HT1080 (cell line): ENCODE results near the gene DOK4. TPM values are rescaled to one million over a fixed set of nuclear protein-coding genes. Genes with fewer than 3 reads are reported as not detected.

Source experiments
- DNase-seq: peaks from one replicate; pipeline ENCODE4 v3.0.0-alpha.2; 2015; ENCODE audit warnings: low read depth
- polyA plus RNA-seq, 2 experiments: library from polyadenylated mRNA; depleted of rRNA; stranded (reverse); fragments of >200 nt; gene quantifications; 2 replicates each; pipeline ENCODE4 v1.2.3, GENCODE V29; 2015
- total RNA-seq: library from RNA; depleted of rRNA; stranded (reverse); fragments of >200 nt; shearing (Covaris generic); gene quantifications from 2 replicates; pipeline ENCODE4 v1.2.3, GENCODE V29; 2014; rRNA removed

The DOK4 gene
- 5.0 and 7.3 TPM in 2 replicates for total RNA-seq
- 2.8 and 5.2 TPM in 2 replicates for polyA plus RNA-seq (2015; cell fraction: cytosol; rRNA removed)
- polyA plus RNA-seq (2015; cell fraction: nucleus; rRNA removed): 4.7 and 5.1 TPM in 2 replicates

DNA sequence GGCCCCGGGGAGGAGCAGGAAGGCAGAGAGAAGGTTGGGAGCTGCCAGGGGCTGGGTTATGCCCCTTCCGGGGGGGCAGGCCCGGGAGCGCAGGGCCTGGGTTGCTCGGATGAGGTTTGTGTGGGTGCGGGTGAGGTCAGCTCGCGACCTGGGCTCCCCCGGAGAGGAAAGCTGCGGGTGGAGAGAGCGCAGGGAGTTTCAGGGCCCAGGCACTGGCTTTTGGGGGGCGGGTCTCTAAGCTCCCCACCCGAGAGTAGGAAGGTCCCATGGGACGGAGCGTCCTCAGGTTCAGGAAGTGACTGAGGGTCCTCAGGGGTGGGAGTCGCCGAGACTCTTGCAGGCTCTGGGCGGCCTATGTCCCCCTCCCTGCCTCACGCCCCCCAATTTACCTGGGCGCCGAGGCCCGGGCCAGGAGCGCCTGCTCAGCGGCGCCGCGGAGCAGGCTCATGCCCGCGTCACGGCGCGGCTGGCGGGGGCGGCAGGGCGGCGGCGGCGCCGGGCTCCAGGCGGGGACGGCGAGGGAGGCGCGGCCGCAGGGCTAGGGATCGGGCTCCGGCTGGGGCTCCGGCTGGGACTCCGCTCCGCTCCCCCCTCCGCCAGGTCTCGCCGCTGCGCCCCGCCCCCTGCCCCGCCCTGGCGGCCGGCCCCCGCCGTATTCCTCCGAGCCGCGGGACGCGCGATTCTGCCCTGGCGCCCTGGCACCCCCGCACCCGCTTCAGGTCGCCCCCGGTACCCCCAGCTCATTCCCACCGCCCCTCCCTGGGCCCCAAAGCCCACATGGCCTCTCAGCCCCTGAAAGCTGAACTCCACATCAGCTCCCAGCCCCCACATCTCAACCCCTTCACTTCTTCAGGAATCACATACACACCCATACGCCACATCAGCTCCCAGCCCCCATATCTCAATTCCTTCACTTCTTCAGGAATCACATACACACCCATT is at the start of gene DOK4:
Gene DOK4 (minus strand): TSS at position 578 of the 942 bp plus-strand sequence. CDS start 6,986 bp downstream, outside the sequence.
- DNase-seq: no peak

DNA sequence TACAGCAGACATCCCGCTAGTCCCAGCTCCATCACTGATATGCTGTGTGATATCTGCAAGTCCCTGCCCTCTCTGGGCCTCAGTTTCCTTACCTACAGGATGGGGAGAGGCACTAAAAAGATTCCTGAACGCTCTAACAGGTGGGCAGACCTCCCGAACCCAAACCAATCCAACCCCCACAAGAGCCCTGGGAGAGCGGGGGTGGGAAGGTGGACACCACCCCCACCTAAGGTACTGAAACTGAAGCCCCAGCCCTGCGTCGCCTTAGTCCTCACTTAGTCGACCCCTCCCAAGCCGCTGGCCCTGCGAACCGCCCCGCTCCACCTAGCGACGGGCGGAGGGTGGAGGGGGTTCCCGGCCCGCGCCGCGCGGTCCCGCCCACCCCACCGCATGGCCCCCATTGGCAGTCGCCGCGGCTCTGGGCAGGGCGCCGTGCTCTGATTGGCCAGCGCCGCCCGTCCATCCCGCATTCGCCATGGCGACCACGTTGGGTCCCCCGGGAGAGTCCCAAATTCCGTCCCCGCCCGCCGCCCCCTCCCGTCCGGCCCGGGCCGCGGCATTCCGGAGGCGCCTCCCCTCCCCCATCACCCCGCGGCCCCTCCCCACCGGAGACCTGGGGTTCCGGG is 49.5 kb upstream of the DOK4 start:
- DNase-seq: peak; percentile 84

DNA sequence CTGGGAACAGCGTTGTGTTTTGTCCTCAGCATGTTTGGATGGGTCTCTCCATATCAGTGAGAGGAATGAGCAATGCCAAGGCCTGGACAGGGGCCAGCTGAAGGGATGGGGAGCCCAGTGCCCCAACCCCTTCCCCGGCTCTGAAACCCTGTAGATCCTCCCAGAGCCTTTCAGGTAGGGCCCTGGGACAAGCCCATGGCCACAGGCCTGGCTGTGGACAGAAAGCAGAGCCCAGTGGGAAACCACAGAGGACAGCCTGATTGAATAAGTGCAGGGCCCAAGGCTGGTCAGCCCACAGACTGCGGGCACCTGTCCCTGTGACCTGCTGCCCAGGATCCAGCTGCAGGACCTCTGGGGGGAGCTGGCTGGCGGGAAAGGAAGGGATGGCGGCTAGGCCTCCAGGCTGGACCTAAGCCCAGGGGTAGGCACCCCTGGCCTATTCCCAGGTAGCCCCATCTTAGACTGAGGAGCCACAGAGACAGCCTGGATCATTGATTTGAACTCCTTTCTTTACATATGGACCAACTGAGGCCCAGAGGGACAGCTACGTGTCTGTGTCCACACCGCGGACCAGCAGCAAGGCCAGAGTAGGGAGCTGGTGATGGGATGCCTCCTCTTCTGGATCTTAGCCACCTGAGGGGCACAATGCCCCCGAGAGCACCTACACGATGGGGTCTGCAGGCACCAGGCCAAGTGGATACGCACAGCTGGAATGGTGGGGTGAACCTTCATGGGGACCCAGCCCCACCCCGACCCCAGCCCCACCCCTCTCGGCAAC is 48.8 kb upstream of the DOK4 start:
- no peak for DNase-seq

DNA sequence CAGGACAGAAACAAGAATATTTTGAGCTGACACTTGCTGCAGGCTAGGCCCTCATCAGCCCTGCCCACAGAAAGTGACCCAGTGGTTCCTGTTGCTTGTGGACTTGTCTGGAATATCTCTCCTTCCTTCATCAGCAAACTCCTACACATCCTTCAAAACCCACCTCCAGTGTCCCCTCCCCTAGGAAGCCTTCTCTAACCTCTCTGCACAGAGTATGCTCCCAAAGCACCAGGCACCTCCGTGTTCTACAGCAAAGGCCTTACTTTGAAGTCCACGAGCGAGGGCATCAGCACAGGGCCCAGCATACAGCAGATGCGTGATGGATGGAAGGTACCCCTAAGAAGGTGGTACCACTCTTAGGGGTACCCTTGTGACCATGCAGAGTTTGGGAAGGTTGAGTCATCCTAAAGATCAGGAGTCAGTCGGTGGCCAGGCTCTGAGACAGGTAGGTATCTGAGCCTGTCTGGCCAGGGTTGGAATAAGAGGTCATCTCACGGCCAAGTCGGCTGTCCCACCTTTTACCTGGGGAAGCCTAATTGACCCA is 48.1 kb upstream of the DOK4 start:
- DNase-seq: no peak

DNA sequence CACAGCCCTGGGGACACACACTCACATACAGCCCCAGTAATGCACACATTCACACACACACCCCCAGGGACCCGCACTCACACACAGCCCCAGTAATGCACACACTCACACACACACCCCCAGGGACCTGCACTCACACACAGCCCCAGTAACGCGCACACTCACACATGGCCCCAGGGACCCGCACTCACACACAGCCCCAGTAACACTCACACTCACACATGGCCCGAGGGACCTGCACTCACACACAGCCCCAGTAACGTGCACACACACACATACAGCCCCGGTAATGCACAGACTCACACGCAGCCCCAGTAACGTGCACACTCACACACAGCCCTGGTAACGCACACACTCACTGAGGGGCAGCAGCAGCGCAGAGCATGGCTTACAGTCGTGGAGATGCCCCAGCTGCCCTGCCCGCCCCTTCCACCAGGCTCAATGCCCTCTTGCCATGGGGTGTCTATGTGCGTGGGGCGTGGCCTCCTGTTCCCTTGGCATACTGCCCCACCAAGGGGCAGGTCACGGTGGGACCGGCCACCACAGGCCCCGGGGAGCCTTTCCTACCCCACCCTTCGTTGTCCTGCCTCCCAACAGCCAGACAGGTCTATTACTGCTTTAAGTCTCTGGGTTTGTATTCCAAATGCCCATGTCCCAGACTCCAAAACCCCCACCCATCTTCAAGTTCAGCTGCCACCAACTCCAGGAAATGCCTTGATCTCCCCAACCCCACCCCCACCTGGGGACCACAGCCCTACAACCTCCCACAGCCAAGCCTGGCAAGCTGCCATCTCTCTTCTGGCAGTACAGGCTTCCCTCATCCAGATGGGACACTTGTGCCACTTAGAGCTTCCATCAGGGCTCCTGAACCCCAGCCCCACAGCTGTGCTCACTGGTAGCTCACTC is 47.4 kb upstream of the DOK4 start:
- no peak for DNase-seq

DNA sequence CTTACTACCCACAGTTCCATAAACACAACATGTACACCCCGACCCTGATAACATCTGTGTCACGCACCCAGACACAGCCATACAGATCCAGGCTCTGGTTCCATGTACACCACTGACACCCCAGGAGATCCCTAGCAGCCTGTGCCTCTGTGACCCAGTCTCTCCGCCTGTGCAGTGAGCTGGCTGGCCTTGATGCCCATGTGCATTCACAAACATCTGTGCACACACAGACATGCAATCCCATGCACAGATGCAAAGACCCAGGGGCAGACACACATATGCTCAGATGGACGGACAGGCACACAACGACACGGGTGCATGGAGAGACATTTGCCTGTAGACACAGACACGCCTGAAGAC is 46.0 kb upstream of the DOK4 start:
- no peak for DNase-seq

DNA sequence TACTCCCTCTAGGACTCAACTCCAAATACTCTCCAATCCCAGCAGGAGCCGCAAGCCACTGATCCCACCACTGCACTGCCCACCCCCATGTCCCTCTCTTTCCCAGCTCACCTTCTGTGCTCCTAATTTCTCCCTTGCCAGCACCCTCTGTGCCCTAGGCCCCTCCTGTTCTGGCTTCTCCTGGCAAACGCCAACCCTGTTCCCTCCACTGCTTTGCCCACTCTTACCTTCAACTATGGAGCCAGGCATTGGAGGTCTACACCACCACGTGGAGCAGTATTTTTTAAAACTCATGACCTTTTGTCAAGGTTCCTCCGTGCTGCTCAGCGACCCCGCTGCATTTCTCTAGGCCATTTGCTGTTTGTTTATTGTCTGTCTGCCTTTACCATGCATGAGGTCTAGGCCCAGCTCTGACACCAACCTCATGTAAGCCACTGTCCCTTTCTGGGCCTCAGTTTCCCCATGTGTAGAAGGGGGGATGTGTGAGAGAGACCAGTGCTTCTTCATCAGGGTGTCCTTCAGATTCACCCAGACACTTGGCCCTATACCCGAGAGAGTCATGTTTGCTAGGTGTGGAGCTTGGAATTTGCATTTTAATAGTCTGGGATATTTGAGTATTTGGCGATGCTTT is 45.5 kb upstream of the DOK4 start:
- DNase-seq: no peak

DNA sequence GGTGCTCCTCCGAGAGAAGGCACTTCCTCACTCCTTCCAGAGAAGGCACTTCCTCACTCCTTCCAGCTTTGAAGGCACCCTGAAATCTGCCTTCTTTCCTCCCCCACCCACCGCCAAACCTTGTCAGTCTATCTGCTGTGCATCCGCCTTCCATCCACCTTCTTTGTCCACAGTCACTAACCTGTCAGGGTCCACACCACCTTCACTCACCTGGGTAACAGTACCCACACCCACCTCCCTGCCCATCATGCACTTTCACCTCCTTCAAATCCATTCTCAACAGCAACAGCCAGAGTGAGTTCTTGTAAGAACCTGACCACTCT is 44.9 kb upstream of the DOK4 start:
- DNase-seq: no peak

DNA sequence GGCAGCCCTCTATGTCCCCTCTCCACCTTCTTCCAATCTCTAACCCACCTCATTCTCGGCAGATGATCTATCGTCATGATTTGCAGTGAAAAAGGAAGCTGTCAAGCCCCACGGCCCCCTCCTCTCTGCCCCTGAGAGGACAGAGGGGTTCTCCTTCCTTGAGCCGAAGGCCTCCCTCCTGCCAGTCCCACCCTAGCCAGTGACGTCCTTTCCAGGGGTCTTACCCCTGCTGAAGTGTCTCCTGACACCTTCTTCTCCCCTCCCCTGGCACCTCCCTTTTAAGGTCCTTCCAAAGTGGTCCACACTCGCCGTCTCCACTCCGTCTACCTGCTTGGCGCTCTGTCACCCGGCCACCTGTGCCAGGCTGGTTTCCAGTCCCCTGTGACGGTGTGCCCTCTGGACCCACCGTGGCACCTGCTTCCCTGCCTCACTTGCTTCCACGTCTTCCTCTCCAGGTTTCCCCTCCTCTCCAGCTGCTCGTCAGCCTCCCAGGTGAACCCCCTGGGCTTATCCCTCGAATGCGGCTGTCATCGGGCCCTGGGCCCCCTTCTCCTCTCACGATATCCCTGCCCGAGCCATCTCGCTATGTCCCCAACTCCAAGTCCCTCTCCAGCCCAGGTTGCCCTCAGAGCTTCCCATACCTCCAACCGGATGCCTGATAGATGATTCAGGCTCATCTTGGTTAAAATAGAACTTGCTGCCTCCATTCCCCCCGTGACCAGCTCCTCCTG is 44.4 kb upstream of the DOK4 start:
- no peak for DNase-seq

DNA sequence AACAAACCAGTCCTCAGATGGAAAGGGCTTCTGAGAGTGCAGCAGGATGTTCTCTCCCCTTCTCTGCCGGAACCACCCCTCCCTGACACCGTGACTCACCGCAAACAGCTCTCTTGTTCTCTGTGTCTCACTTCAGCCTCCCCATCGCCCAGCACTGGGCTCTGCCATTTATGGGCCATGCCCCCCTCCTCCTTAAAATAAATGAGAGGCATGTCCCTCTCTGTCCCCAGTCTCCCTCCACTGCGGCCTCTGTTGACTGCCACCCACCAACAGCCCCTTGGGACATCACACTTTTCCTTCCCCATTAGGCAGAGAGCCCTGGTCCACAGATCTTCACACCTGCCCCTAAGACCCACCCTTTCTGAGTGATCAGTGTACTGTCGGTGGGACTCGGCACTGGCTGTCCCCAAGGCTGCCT is 43.8 kb upstream of the DOK4 start:
- peak; percentile 86 for DNase-seq

DNA sequence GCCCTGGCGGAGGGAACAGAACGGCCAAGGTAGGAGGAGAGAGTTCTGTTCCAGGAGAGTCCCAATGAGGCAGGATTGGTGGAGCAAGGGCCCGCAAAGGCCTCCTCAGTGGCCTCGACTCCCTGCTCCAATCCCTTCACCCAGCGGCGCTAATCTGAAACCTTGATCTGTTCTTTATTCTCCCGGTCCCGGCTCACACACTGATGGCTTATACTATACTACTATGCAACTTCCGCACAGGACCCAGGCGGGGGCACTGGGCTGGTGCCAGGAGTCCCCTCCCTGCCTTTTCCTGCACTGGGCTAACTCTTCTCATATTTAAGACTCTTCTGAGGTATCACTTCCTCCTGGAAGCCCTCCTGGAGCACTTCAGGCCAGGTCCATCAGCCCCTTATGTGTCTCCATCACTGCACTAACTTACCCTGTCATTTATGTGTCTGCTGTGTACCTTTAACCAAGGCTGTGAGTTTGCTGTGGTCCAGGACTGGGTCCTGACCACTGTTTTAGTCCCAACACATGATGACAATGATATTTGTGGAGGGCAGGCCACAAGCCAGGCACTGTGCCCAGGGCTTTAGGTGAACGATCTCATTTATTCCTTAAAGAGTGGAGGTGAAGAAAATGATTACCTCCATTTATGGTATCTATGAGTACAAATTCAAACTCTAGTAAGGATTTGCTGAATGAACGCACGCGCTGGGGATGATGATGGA is 43.3 kb upstream of the DOK4 start:
- no peak for DNase-seq

DNA sequence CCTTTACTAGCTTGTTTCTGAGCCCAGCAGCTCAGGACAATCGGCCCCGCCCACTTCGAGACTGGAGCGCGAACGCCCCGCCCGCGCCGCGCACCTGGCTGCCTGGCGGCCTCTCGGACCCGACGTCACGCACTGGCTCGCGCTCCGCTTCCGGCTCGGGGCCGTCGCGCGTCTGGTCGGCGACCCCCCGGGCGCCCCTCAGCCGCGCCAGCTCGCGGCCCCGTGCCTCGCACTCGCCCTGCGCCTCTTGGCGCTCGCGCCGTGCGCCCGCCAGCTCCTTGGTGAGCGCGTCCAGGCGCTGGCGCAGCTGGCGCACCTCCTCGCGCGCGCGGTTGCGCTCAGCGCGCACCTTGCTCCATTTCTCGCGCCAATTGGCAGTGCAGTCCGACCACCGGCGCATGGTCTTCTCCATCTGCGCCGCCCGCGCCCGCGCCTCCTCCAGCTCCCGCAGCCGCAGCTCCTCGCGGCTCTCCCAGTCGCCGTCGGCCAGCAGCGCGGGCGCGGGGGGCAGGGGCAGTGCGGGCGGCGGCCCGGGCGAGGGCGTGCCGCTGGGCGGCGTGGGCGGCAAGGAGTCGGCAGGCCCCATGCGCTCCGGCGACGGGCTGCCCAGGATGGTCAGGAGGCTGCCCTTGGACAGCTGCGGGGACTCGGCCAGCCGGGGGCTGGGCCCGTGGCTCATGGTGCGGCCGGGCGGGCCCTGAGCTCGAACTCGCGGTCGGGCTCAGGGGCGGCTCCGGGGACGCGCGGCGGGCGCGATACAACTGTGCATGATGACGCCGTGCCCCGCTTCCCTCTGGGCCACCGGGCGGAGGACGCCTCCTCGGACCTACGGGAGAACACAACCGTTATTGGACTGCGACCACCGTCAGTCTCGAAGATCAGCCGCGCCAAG is 42.5 kb upstream of the DOK4 start:
- DNase-seq: no peak

DNA sequence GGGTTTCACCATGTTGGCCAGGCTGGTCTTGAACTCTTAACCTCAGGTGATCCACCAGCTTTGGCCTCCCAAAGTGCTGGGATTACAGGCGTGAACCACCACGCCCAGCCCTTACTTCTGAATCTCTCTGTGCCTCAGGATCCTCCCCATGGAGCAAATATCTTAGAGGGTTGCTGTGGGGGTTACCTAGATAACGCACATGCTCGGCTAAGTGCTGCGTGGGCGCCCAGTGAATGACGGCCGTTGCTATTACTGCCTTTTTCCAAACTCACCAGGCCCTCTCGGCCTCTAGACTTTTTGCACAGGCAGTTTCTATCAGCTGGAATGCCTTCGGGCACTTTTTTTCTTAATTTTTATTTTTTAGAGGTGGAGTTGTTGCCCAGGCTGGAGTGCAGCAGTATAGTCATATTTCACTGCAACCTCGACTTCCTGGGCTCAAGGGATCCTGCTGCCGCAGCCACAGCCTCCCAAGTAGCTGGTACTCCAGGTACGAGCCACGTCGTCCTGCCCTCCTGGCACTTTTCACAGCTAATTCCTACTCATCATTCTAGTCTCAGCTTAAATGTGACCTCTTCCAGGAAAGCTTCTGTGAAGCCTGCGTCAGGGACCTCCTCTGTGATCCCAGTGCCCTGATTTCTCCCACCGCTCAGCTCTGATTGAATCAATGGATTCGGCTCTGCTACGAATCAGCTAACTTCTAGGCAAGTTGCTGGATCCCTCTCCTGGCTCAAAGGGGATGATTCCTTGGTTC is 41.5 kb upstream of the DOK4 start:
- no peak for DNase-seq

DNA sequence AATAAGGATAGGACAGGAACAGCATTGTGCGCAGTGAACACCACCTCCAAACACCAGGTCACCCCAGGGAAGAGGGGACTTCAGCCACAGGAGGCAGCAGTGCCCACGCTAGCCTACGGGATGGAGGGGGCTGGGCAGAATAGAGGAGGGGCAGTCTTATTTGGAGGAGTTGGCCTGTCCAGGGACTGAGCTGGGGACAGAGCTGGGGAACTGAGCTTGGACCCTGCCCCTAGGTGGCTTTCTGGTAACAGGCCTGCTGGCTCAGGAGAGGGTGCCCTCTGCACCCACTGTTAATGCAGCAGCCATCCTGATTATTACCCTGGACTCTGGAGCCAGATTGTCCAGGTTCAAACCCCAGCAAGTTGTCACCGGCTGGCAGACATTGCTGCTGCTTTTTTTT is 40.7 kb upstream of the DOK4 start:
- no peak for DNase-seq

DNA sequence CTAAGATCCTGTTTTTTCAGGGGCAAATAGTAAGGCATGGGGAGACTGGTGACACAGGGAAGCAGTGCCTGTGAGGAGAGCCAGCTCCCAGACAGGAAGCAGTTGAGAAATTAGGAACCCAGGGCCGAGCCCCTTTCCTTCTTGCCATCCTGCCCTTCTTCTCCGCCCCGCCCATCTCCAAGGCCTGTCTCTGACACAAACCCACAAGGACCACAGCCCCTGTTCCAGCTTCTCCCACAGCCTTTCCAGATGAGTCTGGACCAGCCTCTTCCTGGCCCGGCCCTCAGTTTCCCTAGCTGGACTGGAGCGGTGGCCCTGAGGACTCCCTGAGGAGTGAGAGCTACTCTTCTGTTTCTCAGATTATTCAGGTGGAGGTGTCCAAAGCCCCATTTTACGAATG is 40.2 kb upstream of the DOK4 start:
- no peak for DNase-seq

DNA sequence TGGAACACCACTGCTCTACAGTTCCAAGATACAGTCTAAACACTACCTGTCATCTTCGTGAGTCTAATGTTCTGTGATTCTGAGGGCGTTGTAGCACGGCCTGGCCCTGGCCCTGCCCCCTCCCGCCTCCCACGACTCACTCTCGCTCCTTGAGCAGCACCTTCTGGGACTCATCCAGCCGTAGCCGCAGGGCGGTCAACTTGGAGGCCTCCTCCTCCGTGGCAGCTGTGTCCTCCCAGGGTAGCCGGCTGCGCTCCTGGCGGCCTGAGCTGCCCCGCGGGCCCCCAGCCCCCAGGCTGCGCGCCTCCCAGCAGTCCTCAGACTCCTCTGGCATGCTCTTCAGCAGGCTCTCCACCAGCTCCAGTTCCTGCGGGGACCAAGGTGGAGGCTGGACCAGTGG is 39.5 kb upstream of the DOK4 start:
- DNase-seq: no peak

DNA sequence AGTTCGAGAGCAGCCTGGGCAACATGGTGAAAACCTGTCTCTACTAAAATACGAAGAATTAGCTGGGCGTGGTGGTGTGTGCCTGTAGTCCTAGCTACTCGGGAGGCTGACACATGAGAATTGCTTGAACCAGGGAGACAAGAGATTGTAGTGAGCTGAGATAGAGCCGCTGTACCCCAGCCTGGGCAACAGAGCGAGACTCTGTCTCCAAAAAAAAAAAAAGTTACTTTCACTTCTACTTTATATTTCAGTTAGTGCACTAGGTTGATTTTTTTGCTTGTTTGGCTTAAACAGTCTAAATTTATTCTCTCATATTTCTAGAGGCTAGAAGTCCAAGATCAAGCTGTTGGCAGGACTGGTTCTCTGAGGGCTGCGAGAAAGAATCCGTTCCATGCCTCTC is 36.7 kb upstream of the DOK4 start:
- no peak for DNase-seq
